K562 (cell line): Measurements from ENCODE around the gene PLEKHO2. TPM values are rescaled to one million over a fixed set of nuclear protein-coding genes. Genes with fewer than 3 reads are reported as not detected.

Source experiments
- ATAC-seq: fragments of 200-7000 bp; cut with Tn5 transposase; 3 replicates; pipeline ENCODE4 v1.9.1; 2020; ENCODE audit warnings: moderate library complexity
- BruUV-seq: library from RNA; stranded (reverse); fragments of 400-500 nt; replicated peaks from 2 replicates; lab custom pipeline; 2021; lab: Mats Ljungman, UMichigan
- CTCF ChIA-PET: fragments of 300-600 bp; formaldehyde crosslinking; extraction: SDS; loops from one replicate; lab custom pipeline; 2021; ENCODE audit warnings: low intra/inter-chr PET ratio; lab: Yijun Ruan, JAX
- POLR2A ChIA-PET: fragments of 300-600, 350-650 bp; sonication (Branson Sonifier 250); formaldehyde crosslinking; extraction: SDS; loops from one replicate; lab custom pipeline; 2021; ENCODE audit warnings: antibody characterized with exemption, inconsistent platforms; lab: Yijun Ruan, JAX
- DNase-seq, 4 experiments: peaks; one replicate each; pipeline versions ENCODE4 v3.0.0 to v3.0.0-alpha.2; 2011 to 2018; ENCODE audit warnings: low spot score in 3 of 4, mixed read lengths in 3 of 4; ENCODE audit errors: extremely low read depth in 1 of 4
- FAIRE-seq: peaks from 2 replicates; lab custom pipeline; 2011; peaks lifted over from hg19 to GRCh38; lab: Jason Lieb, UNC
- H2AFZ ChIP-seq: 2 replicates; pipeline ENCODE4 v1.6.0; 2011; ENCODE audit warnings: low read depth, low read length, control low read depth, inconsistent platforms
- H3K27ac ChIP-seq: fragments of 200-600 bp; 3 replicates; pipeline ENCODE4 v1.8.0; 2011; ENCODE audit warnings: low read depth, mild to moderate bottlenecking, control low read depth, inconsistent platforms, low read length, moderate library complexity, mixed read lengths; ENCODE audit errors: extremely low read depth
- H3K27me3 ChIP-seq, 2 experiments: fragments of 300-600 bp in 1 of 2; 2 replicates in 1 of 2; 3 replicates in 1 of 2; pipeline versions ENCODE4 v1.6.0 to v1.8.0; 2011; ENCODE audit warnings: inconsistent platforms in 2 of 2, low read length in 2 of 2, mild to moderate bottlenecking in 1 of 2, mixed read lengths in 1 of 2, moderate library complexity in 1 of 2; ENCODE audit not compliant: control insufficient read depth in 2 of 2, insufficient read depth in 2 of 2
- H3K36me3 ChIP-seq: fragments of 300-600 bp; 3 replicates; pipeline ENCODE4 v1.8.0; 2011; ENCODE audit warnings: mild to moderate bottlenecking, low read length, inconsistent platforms; ENCODE audit not compliant: control insufficient read depth, insufficient read depth
- H3K4me1 ChIP-seq, 2 experiments: fragments of 200-600 bp in 1 of 2; replicated peaks in 1 of 2; 2 replicates in 1 of 2; 3 replicates in 1 of 2; pipeline versions ENCODE4 v1.5.1 to v1.8.0; 2011; ENCODE audit warnings: inconsistent platforms in 2 of 2, low read length in 2 of 2, mild to moderate bottlenecking in 1 of 2, mixed read lengths in 1 of 2, moderate library complexity in 1 of 2; ENCODE audit not compliant: control insufficient read depth in 2 of 2, insufficient read depth in 2 of 2
- H3K4me2 ChIP-seq: 2 replicates; pipeline ENCODE4 v1.6.1; 2011; ENCODE audit warnings: low read length, control low read depth, inconsistent platforms, mixed read lengths; ENCODE audit not compliant: insufficient read depth
- H3K4me3 ChIP-seq: fragments of 200-600 bp; sonication (generic), shearing (Covaris generic); 2 replicates; pipeline ENCODE4 v1.5.1; 2016; ENCODE audit warnings: control low read depth, inconsistent platforms
- H3K79me2 ChIP-seq: fragments of 200-600 bp; 3 replicates; pipeline ENCODE4 v1.8.0; 2011; ENCODE audit warnings: low read length, inconsistent platforms; ENCODE audit not compliant: control insufficient read depth, insufficient read depth
- H3K9ac ChIP-seq, 2 experiments: 2 replicates each; pipeline versions ENCODE4 v1.6.0 to v1.6.1; 2011; ENCODE audit warnings: low read depth in 2 of 2, low read length in 2 of 2, control low read depth in 1 of 2, inconsistent platforms in 1 of 2, mild to moderate bottlenecking in 1 of 2, mixed read lengths in 1 of 2; ENCODE audit not compliant: insufficient read depth in 1 of 2
- H3K9me1 ChIP-seq: one replicate; pipeline ENCODE4 v1.6.0; 2011; ENCODE audit warnings: inconsistent platforms, mild to moderate bottlenecking, low read length, moderate library complexity; ENCODE audit not compliant: control insufficient read depth, insufficient read depth
- H3K9me3 ChIP-seq: replicated peaks from 2 replicates; pipeline ENCODE4 v1.5.1; 2011; ENCODE audit warnings: low read depth, low read length, inconsistent platforms; ENCODE audit not compliant: control insufficient read depth, insufficient read depth
- H4K20me1 ChIP-seq: replicated peaks from 2 replicates; pipeline ENCODE4 v1.6.1; 2011; ENCODE audit warnings: low read length, inconsistent platforms, mixed read lengths; ENCODE audit not compliant: control insufficient read depth, insufficient read depth
- CBFA2T2 ChIP-seq: fragments of 450-650 bp; conservative IDR thresholded peaks from 2 replicates; pipeline ENCODE4 v1.6.1; 2017; ENCODE audit warnings: mild to moderate bottlenecking
- FOXJ2 ChIP-seq: fragments of 200-800 bp; sonication (Bioruptor generic); IDR thresholded peaks from 2 replicates; pipeline ENCODE4 v1.6.1; 2016; ENCODE audit warnings: missing genetic modification characterization, missing compliant biosample characterization
- MAFG ChIP-seq: fragments of 450-650 bp; conservative IDR thresholded peaks from 2 replicates; pipeline ENCODE4 v1.6.1; 2016; ENCODE audit warnings: missing genetic modification characterization, missing compliant biosample characterization
- RAD21 ChIP-seq, 2 experiments: fragments of 250-450 bp in 1 of 2; fragments of 450-650 bp in 1 of 2; sonication (Bioruptor Pico) in 1 of 2; formaldehyde crosslinking in 1 of 2; IDR thresholded peaks in 1 of 2; conservative IDR thresholded peaks in 1 of 2; 2 replicates each; pipeline versions ENCODE4 v1.4.0 to v1.8.0; 2020 to 2022; ENCODE audit warnings: mild to moderate bottlenecking in 2 of 2, moderate library complexity in 1 of 2
- RAD51 ChIP-seq: fragments of 450-650 bp; IDR thresholded peaks from 2 replicates; pipeline ENCODE4 v1.7.1; 2016; ENCODE audit warnings: low read depth, mild to moderate bottlenecking, borderline replicate concordance
- TOE1 ChIP-seq, 2 experiments: fragments of 450-650 bp in 1 of 2; sonication (generic) in 1 of 2; formaldehyde crosslinking in 1 of 2; IDR thresholded peaks; 2 replicates each; pipeline versions ENCODE4 v1.7.1 to v1.8.0; 2016 to 2022; ENCODE audit warnings: borderline replicate concordance in 2 of 2, mild to moderate bottlenecking in 2 of 2, antibody characterized with exemption in 1 of 2, inconsistent platforms in 1 of 2, low read depth in 1 of 2, missing genetic modification reagents in 1 of 2, moderate library complexity in 1 of 2
- WGBS: fragments of 100-300 bp; shearing (Covaris generic); methylation state at CpG from one replicate; pipeline ENCODE4 v1.1.6; 2016; ENCODE audit warnings: low coverage, mixed read lengths; ENCODE audit not compliant: insufficient coverage; ENCODE audit errors: missing lambda C conversion rate; 5-methylcytosine and 5-hydroxymethylcytosine counted together
- in situ Hi-C: fragments of 300-500 bp; cut with MboI; formaldehyde crosslinking; loops from 4 replicates; pipeline ENCODE4 v1.15.0; 2018; ENCODE audit warnings: inconsistent platforms, mixed read lengths
- intact Hi-C: fragments of 100-400 bp; cut with micrococcal nuclease; formaldehyde crosslinking; loops from 2 replicates; pipeline ENCODE4 v1.14.2; 2022
- polyA plus RNA-seq, 8 experiments: library from polyadenylated mRNA; depleted of rRNA in 4 of 8; stranded (reverse) in 5 of 8; unstranded in 3 of 8; fragments of >200 nt; fragmentation: Nextera tagmentation in 2 of 8; fragmentation: Illumina TruSeq in 1 of 8; extraction: Ambion mirVana in 2 of 8; extraction: Trizol in 1 of 8; gene quantifications; 2 replicates each; pipeline versions ENCODE4 v1.2.1 to v1.2.3, GENCODE V29; 2011 to 2014; ENCODE audit warnings: inconsistent platforms in 1 of 8, missing spikeins in 1 of 8
- total RNA-seq, 7 experiments: library from RNA; depleted of rRNA in 6 of 7; stranded (reverse); fragments of >200 nt in 6 of 7; fragmentation: Illumina TruSeq in 2 of 7; extraction: Trizol in 2 of 7; gene quantifications; 2 replicates each; pipeline versions ENCODE4 v1.2.1 to v1.2.3, GENCODE V29; 2011 to 2021; ENCODE audit warnings: low replicate concordance in 1 of 7
- TF ChIP-seq, protein P1 (sequence below): sonication (generic); formaldehyde crosslinking; IDR thresholded peaks from 2 replicates; pipeline ENCODE4 v1.8.0; 2022; ENCODE audit warnings: mild to moderate bottlenecking, missing genetic modification reagents
- TF ChIP-seq, protein P2 (sequence below): sonication (generic); formaldehyde crosslinking; IDR thresholded peaks from 2 replicates; pipeline ENCODE4 v1.5.0; 2020; ENCODE audit warnings: missing genetic modification reagents
- TF ChIP-seq, protein P3 (sequence below): fragments of 450-650 bp; formaldehyde crosslinking; IDR thresholded peaks from 2 replicates; pipeline ENCODE4 v1.4.0; 2020; ENCODE audit warnings: mild to moderate bottlenecking, mixed read lengths

Gene PLEKHO2
- total and polyA plus RNA-seq, 9 of the 15 experiments (the other 6 are each of a cell fraction or from before 2014, with no cell fraction given), result 0.24 to 8.8 (median 5.5) TPM

DNA sequence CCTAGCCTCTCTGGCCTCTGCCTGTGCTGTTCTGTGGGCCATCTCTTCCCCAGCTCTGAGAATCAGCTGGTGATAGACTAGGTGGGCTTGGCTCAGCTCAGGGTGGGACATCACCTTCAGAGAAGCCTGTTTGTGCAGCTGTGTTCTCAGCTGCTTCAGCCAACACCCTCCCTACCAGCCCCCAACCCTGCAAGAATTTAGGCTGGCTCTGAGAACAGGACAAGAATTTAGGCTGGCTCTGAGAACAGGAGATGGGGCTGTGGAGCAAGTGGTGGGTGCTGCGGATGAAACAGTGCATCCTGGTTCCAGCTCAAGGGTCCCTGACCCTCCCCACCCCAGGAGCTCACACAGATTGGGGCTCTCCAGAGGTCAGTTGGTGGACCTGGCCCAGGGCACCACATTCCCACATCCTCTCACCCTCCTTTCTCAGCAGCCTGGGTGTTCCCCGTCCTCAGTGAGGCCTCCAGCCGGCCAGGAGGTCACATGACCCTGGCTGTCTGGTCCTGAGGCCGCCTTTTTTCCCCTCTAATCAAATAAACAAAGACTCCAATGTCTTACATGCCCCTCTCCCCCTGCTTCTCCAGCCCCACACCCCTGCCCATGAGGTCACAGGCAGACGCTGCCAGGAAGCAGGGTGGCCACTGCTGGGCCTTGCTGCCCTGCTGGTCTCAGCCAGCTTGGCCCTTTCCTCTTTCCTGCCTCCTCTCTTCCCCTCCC, 14.9 kb downstream of the PLEKHO2 start:
- Histone ChIP-seq H3K9me3 (no peaks in the 10 kb centered on the region), H3K27me3 (no peaks in the 10 kb centered on the region), H3K4me1 (peaks cover 0 to 9% of the 10 kb centered on the region in 2 experiments; a peak in 2 of 5 replicates), H3K9ac (peak overlapping the region in 1 of 2 experiments; percentile 80; a peak in 2 of 4 replicates), H3K27ac (no peak overlapping the region), H3K4me3 (no peak overlapping the region), H3K4me2 (no peak overlapping the region), H2AFZ (no peak overlapping the region), H3K36me3 (peaks cover 52% of the 10 kb centered on the region; the same call in 2 of the 3 replicates), H3K9me1 (no peaks in the 10 kb centered on the region), H4K20me1 (peaks cover 5% of the 10 kb centered on the region; the same call in 1 of the 2 replicates), H3K79me2 (no peaks in the 10 kb centered on the region)
- DNase-seq (no peak), FAIRE-seq (no peak), ATAC-seq (peak; percentile 29; the same call in 1 of the 3 replicates)
- intact Hi-C loops, result no loop called here
- TF ChIP-seq RAD21 (CRISPR knock-in tag; conservative IDR thresholded peaks at IDR 0.05 in 1 of 2, IDR thresholded peaks at IDR 0.05 in 1 of 2) (0 out of 4 replicates have a peak, but pooled peaks of 1 of the 2 experiments have one; percentile 2), CBFA2T2 (0 out of 2 replicates have a peak, but pooled peaks have one; percentile 10), TOE1 (IDR thresholded peaks at IDR 0.05; ENCODE audit: borderline replicate concordance) (peak; percentile 53; the same call in 1 of the 2 replicates), TOE1 (CRISPR knock-in tag; IDR thresholded peaks at IDR 0.05; ENCODE audit: borderline replicate concordance, low read depth) (no peak), RAD51 (peak; percentile 67), MAFG (tag) (no peak), FOXJ2 (tag) (no peak)
- TF ChIP-seq, protein P1, sequence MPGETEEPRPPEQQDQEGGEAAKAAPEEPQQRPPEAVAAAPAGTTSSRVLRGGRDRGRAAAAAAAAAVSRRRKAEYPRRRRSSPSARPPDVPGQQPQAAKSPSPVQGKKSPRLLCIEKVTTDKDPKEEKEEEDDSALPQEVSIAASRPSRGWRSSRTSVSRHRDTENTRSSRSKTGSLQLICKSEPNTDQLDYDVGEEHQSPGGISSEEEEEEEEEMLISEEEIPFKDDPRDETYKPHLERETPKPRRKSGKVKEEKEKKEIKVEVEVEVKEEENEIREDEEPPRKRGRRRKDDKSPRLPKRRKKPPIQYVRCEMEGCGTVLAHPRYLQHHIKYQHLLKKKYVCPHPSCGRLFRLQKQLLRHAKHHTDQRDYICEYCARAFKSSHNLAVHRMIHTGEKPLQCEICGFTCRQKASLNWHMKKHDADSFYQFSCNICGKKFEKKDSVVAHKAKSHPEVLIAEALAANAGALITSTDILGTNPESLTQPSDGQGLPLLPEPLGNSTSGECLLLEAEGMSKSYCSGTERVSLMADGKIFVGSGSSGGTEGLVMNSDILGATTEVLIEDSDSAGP (CRISPR knock-in tag), result no peak
- TF ChIP-seq, protein P2, sequence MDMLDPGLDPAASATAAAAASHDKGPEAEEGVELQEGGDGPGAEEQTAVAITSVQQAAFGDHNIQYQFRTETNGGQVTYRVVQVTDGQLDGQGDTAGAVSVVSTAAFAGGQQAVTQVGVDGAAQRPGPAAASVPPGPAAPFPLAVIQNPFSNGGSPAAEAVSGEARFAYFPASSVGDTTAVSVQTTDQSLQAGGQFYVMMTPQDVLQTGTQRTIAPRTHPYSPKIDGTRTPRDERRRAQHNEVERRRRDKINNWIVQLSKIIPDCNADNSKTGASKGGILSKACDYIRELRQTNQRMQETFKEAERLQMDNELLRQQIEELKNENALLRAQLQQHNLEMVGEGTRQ (CRISPR knock-in tag), result peak; percentile 55
- TF ChIP-seq, protein P3, sequence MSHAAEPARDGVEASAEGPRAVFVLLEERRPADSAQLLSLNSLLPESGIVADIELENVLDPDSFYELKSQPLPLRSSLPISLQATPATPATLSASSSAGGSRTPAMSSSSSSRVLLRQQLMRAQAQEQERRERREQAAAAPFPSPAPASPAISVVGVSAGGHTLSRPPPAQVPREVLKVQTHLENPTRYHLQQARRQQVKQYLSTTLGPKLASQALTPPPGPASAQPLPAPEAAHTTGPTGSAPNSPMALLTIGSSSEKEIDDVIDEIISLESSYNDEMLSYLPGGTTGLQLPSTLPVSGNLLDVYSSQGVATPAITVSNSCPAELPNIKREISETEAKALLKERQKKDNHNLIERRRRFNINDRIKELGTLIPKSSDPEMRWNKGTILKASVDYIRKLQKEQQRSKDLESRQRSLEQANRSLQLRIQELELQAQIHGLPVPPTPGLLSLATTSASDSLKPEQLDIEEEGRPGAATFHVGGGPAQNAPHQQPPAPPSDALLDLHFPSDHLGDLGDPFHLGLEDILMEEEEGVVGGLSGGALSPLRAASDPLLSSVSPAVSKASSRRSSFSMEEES (CRISPR knock-in tag), result peak; percentile 62
- ChIA-PET POLR2A (interaction anchor here (0.6 to 2.3 kb wide), 7 partner anchors 8 to 493 kb away, joined by 3 to 10 read pairs (median 4); no protein-coding TSS in a partner anchor), CTCF (no interaction called here)
- BruUV-seq, result no TSS peak
- WGBS, result 28% methylated on average over 3 of the region's 5 CpGs
- in situ Hi-C loops, result no loop called here
